Right lobe of liver (tissue), 4 donors: ENCODE measurements around the gene SLC1A2.

Source experiments
- CTCF ChIP-seq, 4 donors: fragments of 200-600 bp in 3 of 4; fragments of 450-650 bp in 1 of 4; IDR thresholded peaks; one replicate each; pipeline versions ENCODE4 v1.5.1 to v1.8.0; 2016 to 2022; ENCODE audit warnings: antibody characterized with exemption in 4 of 4, mild to moderate bottlenecking in 2 of 4
- POLR2A ChIP-seq: fragments of 450-650 bp; IDR thresholded peaks from one replicate; pipeline ENCODE4 v1.6.1; 2017; ENCODE audit warnings: antibody characterized with exemption, mild to moderate bottlenecking
- donor health status: DM: no; HTN: no; CAD: no.
- donor health status: DM: no; HTN: no; CAD: no.
- donor health status: DM: no; HTN: yes; CAD: no.

DNA sequence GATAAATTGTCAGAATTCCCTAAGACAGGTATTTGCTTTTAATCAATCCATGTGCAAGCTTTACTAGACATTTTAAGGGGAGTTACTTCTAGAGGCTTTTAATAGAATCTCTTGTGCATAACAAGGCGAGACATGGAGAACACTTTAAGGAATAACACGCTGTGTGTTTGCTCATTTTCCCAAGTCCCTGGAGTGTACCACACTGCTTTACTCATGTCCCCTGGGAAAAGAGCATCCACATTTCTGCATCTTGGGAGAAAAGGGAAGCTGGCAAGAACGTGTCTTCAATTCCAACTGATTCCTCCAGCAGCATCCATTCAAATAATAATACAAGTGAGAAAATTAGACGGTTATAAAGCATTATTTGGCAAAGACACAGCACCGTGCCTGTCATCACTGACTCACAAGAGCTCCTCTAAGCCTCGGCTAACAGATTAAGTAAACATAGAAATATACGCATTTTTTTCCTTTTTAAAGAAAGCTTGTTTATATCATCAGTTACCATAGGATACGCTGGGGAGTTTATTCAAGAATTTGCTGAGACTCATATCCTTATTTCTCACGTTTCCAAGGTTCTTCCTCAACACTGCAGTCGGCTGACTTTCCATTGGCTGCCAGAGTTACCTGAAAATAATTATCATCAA lies 158.9 kb downstream of the SLC1A2 start:
- no peak for TF ChIP-seq POLR2A
- no peak for TF ChIP-seq CTCF (IDR thresholded peaks at IDR 0.05)
